ENCODE measurements around the gene WDR4.
"Not testable (repeated sequence)": the region's sequence is repeated elsewhere in the genome, so short reads cannot be mapped to it uniquely, and the experiment has no call there.

The WDR4 gene

DNA sequence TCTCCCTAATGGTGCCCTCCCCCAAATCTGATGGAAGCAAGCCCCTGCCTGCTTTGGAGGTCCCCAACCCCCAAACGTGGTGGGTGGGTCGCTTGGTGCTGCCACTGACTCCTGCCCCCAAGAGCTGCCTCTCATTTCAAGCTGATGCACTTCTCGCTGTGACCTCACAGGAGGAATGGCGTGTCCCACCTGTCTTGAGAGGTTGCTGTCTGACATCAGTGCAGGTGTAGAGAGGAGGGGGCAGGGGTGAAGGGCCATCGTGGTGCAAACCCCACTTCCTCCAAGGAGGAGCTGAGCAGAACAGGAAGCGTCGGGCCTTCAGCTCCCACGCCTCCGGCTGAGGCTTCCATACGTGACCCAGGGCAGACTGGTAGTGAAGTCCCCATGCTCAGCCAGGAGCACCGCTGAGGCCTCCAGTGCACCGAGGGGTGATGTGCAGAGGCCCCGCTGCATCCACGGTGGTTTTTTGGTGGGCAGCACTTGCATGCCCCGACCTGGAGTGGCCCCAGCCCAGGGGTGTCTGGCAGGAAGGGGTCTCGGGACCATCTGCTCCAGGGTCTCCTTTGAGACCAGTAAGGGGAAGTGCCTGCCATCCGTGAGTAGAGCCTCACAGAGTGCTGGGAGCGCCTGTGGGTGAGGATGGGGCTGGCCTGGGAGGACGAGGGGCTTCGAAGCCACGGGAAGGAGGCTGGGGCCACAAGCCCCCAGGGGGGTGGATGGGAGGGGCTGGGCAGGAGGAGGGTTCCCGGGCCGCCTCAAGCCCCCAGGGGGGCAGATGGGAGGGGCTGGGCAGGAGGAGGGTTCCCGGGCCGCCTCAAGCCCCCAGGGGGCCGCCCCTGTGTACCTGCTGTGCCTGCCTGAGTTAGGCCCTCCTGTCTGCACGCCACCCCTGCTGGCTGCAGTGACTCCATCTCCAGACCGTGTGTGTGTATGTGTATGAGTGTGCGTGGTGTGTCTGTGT is 39.8 kb downstream of the WDR4 start:
- no peak for DNase-seq (ENCODE audit: low read depth)

- DNase-seq (ENCODE audit: low read depth), result not testable (repeated sequence)
Observed at GRCh38 chr21:42838212-42838690, 41.1 kb downstream of the WDR4 start.

- DNase-seq (ENCODE audit: low read depth), result no peak
Observed at GRCh38 chr21:42837421-42838211, 41.7 kb downstream of the WDR4 start.

DNA sequence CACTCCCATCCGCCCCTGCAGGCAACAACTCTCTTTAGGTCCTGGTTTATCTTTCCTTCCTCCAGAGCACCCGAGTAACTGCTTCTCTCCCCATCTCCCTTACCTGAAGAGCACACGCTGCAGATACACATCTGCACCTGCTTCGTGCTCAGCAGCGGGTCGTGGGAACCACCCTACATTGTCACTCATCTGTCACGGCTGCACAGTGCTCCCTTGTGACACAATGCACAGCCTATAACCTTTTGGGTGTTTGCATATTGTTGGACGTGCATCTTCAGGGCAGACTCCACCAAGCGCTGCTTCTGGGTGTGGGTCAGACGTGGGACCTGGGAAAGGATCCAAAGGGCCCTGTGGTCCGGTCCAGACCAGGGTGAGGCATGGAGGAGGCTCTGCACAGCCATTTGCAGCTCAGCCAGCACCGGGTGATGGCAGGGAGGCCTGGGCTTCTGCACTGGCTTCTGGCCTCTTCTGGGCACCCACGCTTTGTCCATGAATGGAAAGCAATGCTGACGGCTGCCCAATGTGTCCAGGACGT is 42.5 kb downstream of the WDR4 start:
- DNase-seq (ENCODE audit: low read depth), result no peak

DNA sequence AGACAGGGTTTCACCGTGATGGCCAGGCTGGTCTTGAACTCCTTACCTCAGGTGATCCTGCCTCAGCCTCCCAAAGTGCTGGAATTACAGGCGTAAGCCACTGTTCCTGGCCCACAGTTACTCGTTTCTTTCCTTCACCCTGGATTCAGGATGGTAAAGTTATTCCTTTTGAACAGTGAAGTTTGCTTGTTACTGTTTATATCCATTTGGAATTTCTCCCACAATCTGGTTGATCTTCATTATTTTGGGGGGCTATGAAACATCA is 43.0 kb downstream of the WDR4 start:
- no peak for DNase-seq (ENCODE audit: low read depth)

GRCh38 chr21:42835611-42836401 is 43.5 kb downstream of the WDR4 start:
- DNase-seq (ENCODE audit: low read depth), result no peak

GRCh38 chr21:42835211-42835610 is 44.1 kb downstream of the WDR4 start:
- no peak for DNase-seq (ENCODE audit: low read depth)

DNA sequence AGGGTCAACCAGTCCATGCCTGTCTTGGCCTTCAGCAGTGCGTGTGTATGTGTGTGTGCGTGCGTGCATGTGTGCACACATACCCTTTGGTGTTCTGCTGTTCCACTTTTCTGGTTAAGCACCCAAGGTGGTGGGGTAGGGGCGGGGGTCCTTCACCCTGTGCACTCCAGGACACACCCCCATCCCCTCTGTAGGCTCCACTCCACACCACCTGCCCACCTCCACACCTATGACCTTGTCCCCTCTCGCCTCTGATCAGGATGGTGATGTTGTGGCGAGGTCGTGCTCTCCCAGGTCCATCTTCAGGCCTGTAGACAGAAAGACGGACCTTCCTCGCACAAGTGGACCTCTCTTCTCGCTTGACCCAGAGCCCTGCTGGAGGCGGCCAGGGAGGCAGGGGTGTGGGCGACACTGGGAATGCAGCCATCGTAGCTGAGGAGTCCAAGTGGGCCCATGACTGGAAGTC is 44.6 kb downstream of the WDR4 start:
- no peak for DNase-seq (ENCODE audit: low read depth)

GRCh38 chr21:42833859-42834725 is 45.2 kb downstream of the WDR4 start:
- DNase-seq (ENCODE audit: low read depth), result no peak

- peak; percentile 24 for DNase-seq (ENCODE audit: low read depth)
Observed at GRCh38 chr21:42833439-42833815, 45.9 kb downstream of the WDR4 start.

DNA sequence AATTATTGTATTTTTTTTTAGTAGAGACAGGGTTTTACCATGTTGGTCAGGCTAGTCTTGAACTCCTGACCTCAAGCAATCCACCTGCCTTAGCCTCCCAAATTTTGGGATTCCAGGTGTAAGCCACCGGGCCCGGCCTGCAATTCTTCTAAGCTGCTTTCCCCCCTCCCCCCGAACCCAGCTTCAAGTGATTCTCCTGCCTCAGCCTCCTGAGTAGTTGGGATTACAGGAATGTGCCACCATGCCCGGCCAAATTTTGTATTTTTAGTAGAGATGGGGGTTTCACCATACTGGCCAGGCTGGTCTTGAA is 47.1 kb downstream of the WDR4 start:
- DNase-seq (ENCODE audit: low read depth), result not testable (repeated sequence)

- no peak for DNase-seq (ENCODE audit: low read depth)
Observed at GRCh38 chr21:42830456-42831455, 48.6 kb downstream of the WDR4 start.

GRCh38 chr21:42829954-42830353 is 49.4 kb downstream of the WDR4 start:
- DNase-seq (ENCODE audit: low read depth), result no peak

DNA sequence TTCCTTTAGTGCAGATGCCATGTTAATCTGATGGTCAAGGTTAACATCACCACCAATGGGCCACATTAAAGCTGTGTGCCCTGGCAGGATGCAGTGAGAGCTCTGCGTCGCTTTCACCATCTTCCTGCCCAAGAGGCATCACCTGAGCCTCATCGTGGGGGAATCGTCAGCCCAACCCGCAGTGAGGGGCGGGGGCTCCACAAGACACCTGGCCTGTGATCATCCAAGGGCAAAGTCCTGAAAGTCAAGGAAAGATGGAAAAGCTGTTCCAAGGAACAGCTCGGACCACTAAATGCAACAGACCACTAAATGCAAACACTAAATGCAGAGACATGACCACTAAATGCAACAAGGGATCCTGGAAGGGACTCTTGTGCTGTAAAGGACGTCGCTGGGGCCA is 49.9 kb downstream of the WDR4 start:
- no peak for DNase-seq (ENCODE audit: low read depth)

- DNase-seq (ENCODE audit: low read depth), result no peak
Observed at GRCh38 chr21:42827588-42827987, 51.8 kb downstream of the WDR4 start.

DNA sequence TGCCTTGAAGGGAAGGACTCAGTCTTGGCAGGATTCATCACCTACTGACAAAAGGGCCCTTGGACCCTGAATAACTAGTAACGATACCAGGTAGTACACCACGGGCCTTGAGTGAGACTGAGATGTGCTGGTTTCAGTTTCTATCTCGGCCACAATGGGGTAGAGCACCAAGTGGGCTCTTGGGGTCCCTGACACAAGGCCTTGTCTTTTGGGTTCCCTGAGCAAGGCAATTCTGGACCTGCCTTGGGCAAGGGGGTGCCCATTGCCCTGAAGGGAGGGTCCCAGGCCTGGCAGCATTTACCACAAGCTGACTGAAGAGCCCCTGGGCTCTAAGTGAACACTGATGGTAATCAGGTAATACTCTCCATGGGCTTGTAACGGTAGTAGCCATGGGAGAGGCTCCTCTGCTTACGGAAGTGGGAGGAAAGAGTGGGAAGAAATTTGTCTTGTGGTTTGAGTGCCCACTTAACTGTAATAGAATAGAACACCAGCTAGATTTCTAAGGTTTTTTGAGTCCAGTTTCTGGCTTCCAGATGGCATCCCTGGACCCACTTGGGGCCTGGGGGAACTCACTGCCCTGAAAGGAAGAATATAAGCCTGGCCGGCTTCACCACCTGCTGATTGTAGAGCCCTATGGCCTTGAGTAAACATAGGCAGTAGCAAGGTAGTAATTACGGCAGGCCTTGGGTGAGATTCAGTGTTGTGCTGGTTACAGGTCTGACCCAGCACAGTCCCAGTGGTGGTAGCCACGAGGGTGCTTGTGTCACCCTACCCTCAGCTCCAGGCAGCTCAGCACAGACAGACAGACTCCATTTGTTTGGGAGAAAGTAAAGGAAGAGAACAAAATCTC is 58.5 kb downstream of the WDR4 start:
- DNase-seq (ENCODE audit: low read depth), result no peak

GRCh38 chr21:42819861-42820615 is 59.3 kb downstream of the WDR4 start:
- no peak for DNase-seq (ENCODE audit: low read depth)

GRCh38 chr21:42818328-42818749 is 61.0 kb downstream of the WDR4 start:
- DNase-seq (ENCODE audit: low read depth), result peak; percentile 41

Data from EH (cell line).